Right atrium auricular region (tissue), 2 donors: ENCODE data around the gene MAPK10. TPM values are rescaled to one million over a fixed set of nuclear protein-coding genes. Genes with fewer than 3 reads are reported as not detected.

ENCODE experiments used
- DNase-seq: peaks from one replicate; pipeline ENCODE4 v3.0.0-alpha.2; 2019; ENCODE audit warnings: low spot score
- H3K27ac ChIP-seq, 2 donors: fragments of 200-600 bp; sonication (generic); 1 replicate in 1 of 2; 2 replicates in 1 of 2; pipeline ENCODE4 v1.5.1; 2016 to 2019
- H3K27me3 ChIP-seq, 2 donors: fragments of 200-600 bp; sonication (generic); one replicate each; pipeline versions ENCODE4 v1.5.1 to v1.6.0; 2017 to 2019
- H3K36me3 ChIP-seq: fragments of 200-600 bp; sonication (generic); one replicate; pipeline ENCODE4 v1.5.1; 2016
- H3K4me1 ChIP-seq, 2 donors: fragments of 200-600 bp; sonication (generic); one replicate each; pipeline versions ENCODE4 v1.5.1 to v1.6.0; 2017 to 2019
- H3K4me3 ChIP-seq, 2 donors: fragments of 200-600 bp; sonication (generic); 1 replicate in 1 of 2; 2 replicates in 1 of 2; pipeline ENCODE4 v1.5.1; 2017 to 2019; ENCODE audit warnings: mild to moderate bottlenecking in 1 of 2, moderate library complexity in 1 of 2
- H3K9me3 ChIP-seq, 2 donors: fragments of 200-600 bp; sonication (generic); one replicate each; pipeline ENCODE4 v1.5.1; 2019
- CTCF ChIP-seq, 2 donors: fragments of 200-600 bp; sonication (generic); IDR thresholded peaks; one replicate each; pipeline ENCODE4 v1.5.1; 2019; ENCODE audit warnings: antibody characterized with exemption in 2 of 2
- total RNA-seq, 2 donors: library from RNA; depleted of rRNA; stranded (reverse); fragments of >200 nt; gene quantifications; one replicate each; pipeline ENCODE4 v1.1.0, GENCODE V29; 2016

MAPK10 gene
- total RNA-seq, 2 donors from 2014 or later, result 2.6 to 3.1 TPM

- no peak overlapping the region for H3K4me3 ChIP-seq
- H3K27ac ChIP-seq, result no peak overlapping the region
- no peaks in the 10 kb centered on the region for H3K27me3 ChIP-seq
- no peaks in the 10 kb centered on the region for H3K9me3 ChIP-seq
- no peaks in the 10 kb centered on the region for H3K4me1 ChIP-seq
- H3K36me3 ChIP-seq, result no peaks in the 10 kb centered on the region
- TF ChIP-seq CTCF (IDR thresholded peaks at IDR 0.05), result no peak
- DNase-seq, result no peak
These were observed 200.6 kb downstream of the MAPK10 start for GRCh38 chr4:86159216-86159615.

GRCh38 chr4:86156531-86156930 lies 203.3 kb downstream of the MAPK10 start:
- no peak for DNase-seq
- Histone ChIP-seq H3K27ac (no peak overlapping the region), H3K27me3 (no peaks in the 10 kb centered on the region), H3K9me3 (no peaks in the 10 kb centered on the region), H3K4me1 (no peaks in the 10 kb centered on the region), H3K36me3 (no peaks in the 10 kb centered on the region), H3K4me3 (no peak overlapping the region)
- TF ChIP-seq CTCF (IDR thresholded peaks at IDR 0.05), result no peak

- no peaks in the 10 kb centered on the region for H3K36me3 ChIP-seq
- no peaks in the 10 kb centered on the region for H3K27me3 ChIP-seq
- H3K9me3 ChIP-seq, result no peaks in the 10 kb centered on the region
- H3K4me3 ChIP-seq, result no peak overlapping the region
- no peak for TF ChIP-seq CTCF (IDR thresholded peaks at IDR 0.05)
- DNase-seq, result no peak
- no peak overlapping the region for H3K27ac ChIP-seq
- no peaks in the 10 kb centered on the region for H3K4me1 ChIP-seq
These were observed 204.1 kb downstream of the MAPK10 start for GRCh38 chr4:86155766-86156165.

GRCh38 chr4:86152454-86152853 lies 207.4 kb downstream of the MAPK10 start:
- Histone ChIP-seq H3K4me1 (no peaks in the 10 kb centered on the region), H3K27me3 (no peaks in the 10 kb centered on the region), H3K27ac (no peak overlapping the region), H3K4me3 (no peak overlapping the region), H3K36me3 (no peaks in the 10 kb centered on the region), H3K9me3 (no peaks in the 10 kb centered on the region)
- DNase-seq, result no peak
- TF ChIP-seq CTCF (IDR thresholded peaks at IDR 0.05), result no peak

- H3K27ac ChIP-seq, result no peak overlapping the region
- no peak overlapping the region for H3K4me3 ChIP-seq
- no peak for DNase-seq
- no peaks in the 10 kb centered on the region for H3K9me3 ChIP-seq
- no peak for TF ChIP-seq CTCF (IDR thresholded peaks at IDR 0.05)
- H3K4me1 ChIP-seq, result no peaks in the 10 kb centered on the region
- no peaks in the 10 kb centered on the region for H3K27me3 ChIP-seq
- no peaks in the 10 kb centered on the region for H3K36me3 ChIP-seq
These were observed 208.7 kb downstream of the MAPK10 start for GRCh38 chr4:86151196-86151595.

GRCh38 chr4:86141161-86141560 lies 218.7 kb downstream of the MAPK10 start:
- no peak for TF ChIP-seq CTCF (IDR thresholded peaks at IDR 0.05)
- H3K27ac ChIP-seq, result no peak overlapping the region
- no peaks in the 10 kb centered on the region for H3K36me3 ChIP-seq
- no peaks in the 10 kb centered on the region for H3K4me1 ChIP-seq
- no peak for DNase-seq
- no peak overlapping the region for H3K4me3 ChIP-seq
- no peaks in the 10 kb centered on the region for H3K9me3 ChIP-seq
- H3K27me3 ChIP-seq, result no peaks in the 10 kb centered on the region
